Measurements from ENCODE around the gene LAMC1.

LAMC1 gene

GRCh38 chr1:183155939-183156338, 132.7 kb downstream of the LAMC1 start:
- no peak overlapping the region for H3K27ac ChIP-seq
- no peaks in the 10 kb centered on the region for H3K4me1 ChIP-seq (ENCODE audit: low read depth, poor library complexity, severe bottlenecking)
- no peaks in the 10 kb centered on the region for H3K27me3 ChIP-seq (ENCODE audit: insufficient read depth, low read depth)
- H4K20me1 ChIP-seq (ENCODE audit: insufficient read depth) = no peaks in the 10 kb centered on the region
- no peak overlapping the region for H3K4me2 ChIP-seq
- no peak overlapping the region for H2AFZ ChIP-seq (ENCODE audit: low read depth)
- no peak overlapping the region for H3K4me3 ChIP-seq (IDR thresholded peaks at IDR 0.05; ENCODE audit: insufficient read depth, low read depth, low read length)
- H3K9ac ChIP-seq = no peak overlapping the region
- no peak for TF ChIP-seq CTCF (conservative IDR thresholded peaks at IDR 0.05; ENCODE audit: low read depth, low read length)
- H3K79me2 ChIP-seq (ENCODE audit: insufficient read depth, low read depth) = no peaks in the 10 kb centered on the region
- no peaks in the 10 kb centered on the region for H3K36me3 ChIP-seq (ENCODE audit: insufficient read depth)

DNA sequence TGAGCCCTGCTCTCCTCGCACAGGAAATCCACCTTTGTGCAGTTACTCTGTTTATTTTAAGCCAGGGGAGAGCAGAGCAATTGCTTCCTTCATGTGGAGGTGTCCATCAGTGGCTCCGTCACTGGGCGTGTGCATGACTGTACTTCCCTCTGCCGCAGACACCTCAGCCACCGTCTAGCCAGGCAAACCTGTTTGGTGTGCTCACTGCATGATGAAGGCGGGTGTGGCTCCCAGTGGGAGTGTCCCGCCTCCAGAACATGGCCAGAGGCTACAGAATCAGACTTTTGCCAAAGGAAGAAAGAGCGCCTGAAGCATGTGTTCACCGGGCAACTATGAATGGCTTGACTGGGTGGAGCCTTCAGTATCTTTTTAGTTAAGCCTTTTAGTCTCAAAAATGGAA, 136.7 kb downstream of the LAMC1 start:
- TF ChIP-seq CTCF (conservative IDR thresholded peaks at IDR 0.05; ENCODE audit: low read depth, low read length) = no peak
- Histone ChIP-seq H3K9ac (no peak overlapping the region), H3K36me3 (ENCODE audit: insufficient read depth) (no peaks in the 10 kb centered on the region), H3K4me3 (IDR thresholded peaks at IDR 0.05; ENCODE audit: insufficient read depth, low read depth, low read length) (no peak overlapping the region), H3K27ac (no peak overlapping the region), H4K20me1 (ENCODE audit: insufficient read depth) (no peaks in the 10 kb centered on the region), H3K79me2 (ENCODE audit: insufficient read depth, low read depth) (no peaks in the 10 kb centered on the region), H3K27me3 (ENCODE audit: insufficient read depth, low read depth) (no peaks in the 10 kb centered on the region), H3K4me2 (no peak overlapping the region), H3K4me1 (ENCODE audit: low read depth, poor library complexity, severe bottlenecking) (no peaks in the 10 kb centered on the region), H2AFZ (ENCODE audit: low read depth) (no peak overlapping the region)

DNA sequence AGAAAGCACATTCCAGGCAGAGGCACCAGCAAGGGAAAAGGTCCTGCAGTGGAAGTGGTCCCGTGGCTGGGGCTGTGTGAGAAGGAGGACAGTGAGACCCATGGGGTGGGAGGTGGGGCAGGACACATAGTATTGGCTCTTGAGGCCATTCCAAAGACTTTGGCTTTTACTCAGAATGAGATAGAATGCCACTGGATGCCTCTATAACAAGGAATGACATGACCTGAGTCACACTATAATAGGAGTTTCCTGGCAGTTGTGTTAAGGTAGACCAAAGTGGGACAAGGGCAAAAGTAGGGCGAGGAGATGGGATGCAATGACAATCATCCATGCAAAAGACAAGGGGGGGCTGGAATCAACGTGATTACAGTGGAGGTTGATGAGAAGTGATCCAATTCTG, 138.2 kb downstream of the LAMC1 start:
- no peak for TF ChIP-seq CTCF (conservative IDR thresholded peaks at IDR 0.05; ENCODE audit: low read depth, low read length)
- Histone ChIP-seq H3K4me1 (ENCODE audit: low read depth, poor library complexity, severe bottlenecking) (no peaks in the 10 kb centered on the region), H3K27ac (no peak overlapping the region), H4K20me1 (ENCODE audit: insufficient read depth) (no peaks in the 10 kb centered on the region), H3K4me3 (IDR thresholded peaks at IDR 0.05; ENCODE audit: insufficient read depth, low read depth, low read length) (no peak overlapping the region), H3K27me3 (ENCODE audit: insufficient read depth, low read depth) (no peaks in the 10 kb centered on the region), H3K79me2 (ENCODE audit: insufficient read depth, low read depth) (no peaks in the 10 kb centered on the region), H3K9ac (no peak overlapping the region), H2AFZ (ENCODE audit: low read depth) (no peak overlapping the region), H3K36me3 (ENCODE audit: insufficient read depth) (no peaks in the 10 kb centered on the region), H3K4me2 (no peak overlapping the region)

DNA sequence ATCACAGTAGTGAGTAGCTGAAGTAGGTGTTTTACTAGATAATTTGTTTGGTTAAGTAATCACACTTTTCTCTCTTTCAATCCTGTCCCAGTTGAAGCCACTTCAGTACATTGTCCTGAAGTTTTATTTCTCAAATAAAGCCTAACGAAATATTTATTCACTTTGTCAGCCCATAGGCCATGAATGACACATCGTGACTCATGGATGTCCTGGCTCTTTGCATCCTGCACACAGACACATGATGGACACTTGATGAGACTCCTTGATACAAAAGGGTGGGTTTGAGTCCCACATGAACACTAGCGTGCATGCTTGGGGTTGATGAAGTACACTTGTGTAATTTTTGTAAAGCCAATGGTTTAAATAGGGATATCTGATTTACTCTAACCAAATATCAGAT, 140.1 kb downstream of the LAMC1 start:
- no peak overlapping the region for H3K27ac ChIP-seq
- H3K4me3 ChIP-seq (IDR thresholded peaks at IDR 0.05; ENCODE audit: insufficient read depth, low read depth, low read length) = no peak overlapping the region
- no peak overlapping the region for H3K4me2 ChIP-seq
- no peaks in the 10 kb centered on the region for H4K20me1 ChIP-seq (ENCODE audit: insufficient read depth)
- no peaks in the 10 kb centered on the region for H3K36me3 ChIP-seq (ENCODE audit: insufficient read depth)
- no peaks in the 10 kb centered on the region for H3K79me2 ChIP-seq (ENCODE audit: insufficient read depth, low read depth)
- no peaks in the 10 kb centered on the region for H3K27me3 ChIP-seq (ENCODE audit: insufficient read depth, low read depth)
- no peak overlapping the region for H2AFZ ChIP-seq (ENCODE audit: low read depth)
- no peaks in the 10 kb centered on the region for H3K4me1 ChIP-seq (ENCODE audit: low read depth, poor library complexity, severe bottlenecking)
- no peak overlapping the region for H3K9ac ChIP-seq
- TF ChIP-seq CTCF (conservative IDR thresholded peaks at IDR 0.05; ENCODE audit: low read depth, low read length) = no peak

DNA sequence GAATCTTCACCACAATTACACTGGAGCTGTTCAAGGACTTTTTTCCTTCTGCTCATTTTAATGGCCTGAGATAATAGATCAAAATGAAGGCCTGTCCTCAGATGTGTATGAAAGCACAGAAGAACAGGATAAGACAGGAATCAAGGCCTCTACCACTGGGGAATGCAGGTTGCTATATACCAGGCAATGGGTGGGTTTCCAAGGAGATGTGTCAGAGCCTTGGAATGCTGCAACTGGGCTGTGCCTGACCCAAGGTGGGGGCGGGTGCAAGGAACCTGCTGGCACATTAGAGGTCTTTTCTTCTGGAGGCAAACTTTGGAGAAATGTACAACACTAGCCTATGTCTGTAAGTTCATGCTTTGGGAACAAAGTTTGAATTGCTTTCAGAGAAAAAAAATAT, 141.1 kb downstream of the LAMC1 start:
- H3K4me2 ChIP-seq = no peak overlapping the region
- no peak overlapping the region for H2AFZ ChIP-seq (ENCODE audit: low read depth)
- H3K4me1 ChIP-seq (ENCODE audit: low read depth, poor library complexity, severe bottlenecking) = no peaks in the 10 kb centered on the region
- no peaks in the 10 kb centered on the region for H4K20me1 ChIP-seq (ENCODE audit: insufficient read depth)
- H3K36me3 ChIP-seq (ENCODE audit: insufficient read depth) = no peaks in the 10 kb centered on the region
- no peak for TF ChIP-seq CTCF (conservative IDR thresholded peaks at IDR 0.05; ENCODE audit: low read depth, low read length)
- no peak overlapping the region for H3K4me3 ChIP-seq (IDR thresholded peaks at IDR 0.05; ENCODE audit: insufficient read depth, low read depth, low read length)
- H3K27me3 ChIP-seq (ENCODE audit: insufficient read depth, low read depth) = no peaks in the 10 kb centered on the region
- H3K79me2 ChIP-seq (ENCODE audit: insufficient read depth, low read depth) = no peaks in the 10 kb centered on the region
- H3K9ac ChIP-seq = no peak overlapping the region
- H3K27ac ChIP-seq = no peak overlapping the region
